Renal cortex interstitium (tissue), 11 donors: Measurements from ENCODE around the gene TACC2. TPM values are rescaled to one million over a fixed set of nuclear protein-coding genes. Genes with fewer than 3 reads are reported as not detected.

Experiments
- DNase-seq, 11 donors: peaks; one replicate each; pipeline ENCODE4 v3.0.0-alpha.2; 2013; ENCODE audit warnings: low read depth in 9 of 11, low spot score in 4 of 11; ENCODE audit errors: extremely low read depth in 1 of 11
- polyA plus RNA-seq, 3 donors: library from polyadenylated mRNA; unstranded; fragments of 120-200 nt; gene quantifications; one replicate each; pipeline ENCODE4 v1.2.1, GENCODE V29; 2013; ENCODE audit not compliant: insufficient read length in 3 of 3

Gene TACC2
- polyA plus RNA-seq, 3 donors = 42.0 to 55.4 (median 50.1) TPM

- DNase-seq = no peak
These were observed 227.1 kb downstream of the TACC2 start for GRCh38 chr10:122216047-122216446.

GRCh38 chr10:122219340-122219739, 230.4 kb downstream of the TACC2 start:
- no peak for DNase-seq

- DNase-seq = no peak
These were observed 231.8 kb downstream of the TACC2 start for GRCh38 chr10:122220736-122221135.

- DNase-seq = no peak
These were observed 233.0 kb downstream of the TACC2 start for GRCh38 chr10:122221958-122222357.

- DNase-seq = no peak
These were observed 233.7 kb downstream of the TACC2 start for GRCh38 chr10:122222638-122223037.

- DNase-seq = no peak
These were observed 235.2 kb downstream of the TACC2 start for GRCh38 chr10:122224159-122224558.

- no peak for DNase-seq
These were observed 236.4 kb downstream of the TACC2 start for GRCh38 chr10:122225330-122225729.

- no peak for DNase-seq
These were observed 238.8 kb downstream of the TACC2 start for GRCh38 chr10:122227754-122228153.

- no peak for DNase-seq
These were observed 240.7 kb downstream of the TACC2 start for GRCh38 chr10:122229666-122230065.

GRCh38 chr10:122230222-122230621, 241.3 kb downstream of the TACC2 start:
- DNase-seq = no peak

GRCh38 chr10:122232769-122233168, 243.8 kb downstream of the TACC2 start:
- peak in 5 of 11 donors; percentile 30 to 43 (median 34) for DNase-seq

- no peak for DNase-seq
These were observed 244.9 kb downstream of the TACC2 start for GRCh38 chr10:122233857-122234348.

- peak in 2 of 11 donors; percentile 26 to 49 for DNase-seq
These were observed 245.5 kb downstream of the TACC2 start for GRCh38 chr10:122234416-122234815.

GRCh38 chr10:122236690-122237306, 247.8 kb downstream of the TACC2 start:
- DNase-seq = no peak

GRCh38 chr10:122237331-122237990, 248.5 kb downstream of the TACC2 start:
- no peak for DNase-seq

- no peak for DNase-seq
These were observed 250.8 kb downstream of the TACC2 start for GRCh38 chr10:122239578-122240257.

GRCh38 chr10:122240401-122240800, 251.4 kb downstream of the TACC2 start:
- no peak for DNase-seq

- DNase-seq = no peak
These were observed 252.9 kb downstream of the TACC2 start for GRCh38 chr10:122241836-122242235.

GRCh38 chr10:122243550-122243949, 254.6 kb downstream of the TACC2 start:
- no peak for DNase-seq
